GM23338 (cell line): ENCODE data around the gene FLNB.

Experiments used
- CREB1 ChIP-seq: fragments of 250-450 bp; sonication (Bioruptor Pico); IDR thresholded peaks from 2 replicates; pipeline ENCODE4 v1.5.0; 2020; ENCODE audit warnings: low read depth, mild to moderate bottlenecking, moderate library complexity
- CTCF ChIP-seq, 2 experiments: fragments of 200-600 bp in 1 of 2; sonication (generic) in 1 of 2; conservative IDR thresholded peaks; 2 replicates each; pipeline versions ENCODE4 v1.5.1 to v1.6.1; 2016 to 2017; ENCODE audit warnings: antibody characterized with exemption in 2 of 2, low read depth in 2 of 2, mild to moderate bottlenecking in 2 of 2, moderate library complexity in 1 of 2
- EZH2 ChIP-seq: fragments of 200-600 bp; sonication (generic); IDR thresholded peaks from one replicate; pipeline ENCODE4 v1.8.0; 2017; ENCODE audit warnings: antibody characterized with exemption, mild to moderate bottlenecking, low read depth; ENCODE audit not compliant: unreplicated experiment
- EZH2phosphoT487 ChIP-seq: fragments of 200-600 bp; sonication (generic); IDR thresholded peaks from one replicate; pipeline ENCODE4 v1.8.1; 2018; ENCODE audit warnings: antibody characterized with exemption; ENCODE audit not compliant: unreplicated experiment
- JUNB ChIP-seq: IDR thresholded peaks from one replicate; pipeline ENCODE4 v1.6.1; 2016; ENCODE audit warnings: antibody characterized with exemption; ENCODE audit not compliant: unreplicated experiment
- POLR2AphosphoS5 ChIP-seq: IDR thresholded peaks from 2 replicates; pipeline ENCODE4 v1.6.1; 2016; ENCODE audit warnings: antibody characterized with exemption, low read depth

- no peak for TF ChIP-seq CTCF (conservative IDR thresholded peaks at IDR 0.05; ENCODE audit: low read depth in 2 of 2)
- no peak for TF ChIP-seq POLR2AphosphoS5
- no peak for TF ChIP-seq EZH2
- no peak for TF ChIP-seq EZH2phosphoT487
- no peak for TF ChIP-seq CREB1 (CRISPR knock-in tag)
- no peak for TF ChIP-seq JUNB
Observed at GRCh38 chr3:58157700-58158099, 149.5 kb downstream of the FLNB start.
